Endodermal cell (in vitro differentiated cells): ENCODE measurements around the gene UNC5B. TPM values are rescaled to one million over a fixed set of nuclear protein-coding genes. Genes with fewer than 3 reads are reported as not detected.

ENCODE experiments used
- DNase-seq: peaks from one replicate; pipeline ENCODE4 v3.0.0-alpha.2; 2017
- H3K27ac ChIP-seq: 2 replicates; pipeline ENCODE4 v1.5.1; 2013; ENCODE audit warnings: mild to moderate bottlenecking, low read depth, low read length, moderate library complexity
- H3K27me3 ChIP-seq: 2 replicates; pipeline ENCODE4 v1.6.1; 2013; ENCODE audit warnings: mild to moderate bottlenecking, low read length, moderate library complexity; ENCODE audit not compliant: insufficient read depth, control insufficient read depth, poor library complexity, severe bottlenecking
- H3K36me3 ChIP-seq: 2 replicates; pipeline ENCODE4 v1.7.0; 2013; ENCODE audit warnings: mild to moderate bottlenecking, low read length, moderate library complexity; ENCODE audit not compliant: control insufficient read depth, insufficient read depth
- H3K4me1 ChIP-seq: one replicate; pipeline ENCODE4 v1.7.0; 2013; ENCODE audit warnings: low read length; ENCODE audit not compliant: control insufficient read depth, insufficient read depth
- H3K4me3 ChIP-seq: 2 replicates; pipeline ENCODE4 v1.5.1; 2013; ENCODE audit warnings: mild to moderate bottlenecking, low read length, moderate library complexity
- H3K9ac ChIP-seq: 2 replicates; pipeline ENCODE4 v1.6.1; 2013; ENCODE audit warnings: mild to moderate bottlenecking, low read length, moderate library complexity; ENCODE audit not compliant: poor library complexity, severe bottlenecking; ENCODE audit errors: extremely low read depth
- H3K9me3 ChIP-seq: 2 replicates; pipeline ENCODE4 v1.6.1; 2013; ENCODE audit warnings: mild to moderate bottlenecking, low read length, moderate library complexity; ENCODE audit not compliant: control insufficient read depth
- H3K27ac Mint-ChIP-seq: 2 replicates; pipeline ENCODE4 v1.8.0; 2020; ENCODE audit warnings: mixed read lengths
- H3K27me3 Mint-ChIP-seq: 2 replicates; pipeline ENCODE4 v1.8.0; 2021; ENCODE audit warnings: mild to moderate bottlenecking, mixed read lengths; ENCODE audit not compliant: insufficient read depth
- H3K36me3 Mint-ChIP-seq: 2 replicates; pipeline ENCODE4 v1.8.0; 2020; ENCODE audit warnings: low read depth, mixed read lengths
- H3K4me1 Mint-ChIP-seq: 2 replicates; pipeline ENCODE4 v1.8.0; 2020; ENCODE audit warnings: mixed read lengths
- H3K4me3 Mint-ChIP-seq: 2 replicates; pipeline ENCODE4 v1.8.0; 2020; ENCODE audit warnings: mild to moderate bottlenecking, moderate library complexity, mixed read lengths
- H3K9me3 Mint-ChIP-seq: 2 replicates; pipeline ENCODE4 v1.8.0; 2020; ENCODE audit warnings: mild to moderate bottlenecking, mixed read lengths
- WGBS, 2 experiments: methylation state at CpG; one replicate each; pipeline versions ENCODE4 v1.1.5 to v1.1.7; 2013; ENCODE audit warnings: missing lambda C conversion rate in 2 of 2, mixed read lengths in 1 of 2; ENCODE audit not compliant: insufficient coverage in 1 of 2, insufficient read length in 1 of 2; 5-methylcytosine and 5-hydroxymethylcytosine counted together
- total RNA-seq, 2 donors: library from RNA; stranded (reverse); fragmentation: NEBNext Ultra II Directional in 1 of 2; extraction: Animal tissue kit (Norgen Biotek cat#: 25700) in 1 of 2; gene quantifications; 2 replicates in 1 of 2; 3 replicates in 1 of 2; pipeline ENCODE4 v1.2.1, GENCODE V29; 2021
- TF ChIP-seq, protein P1 (sequence below): fragments of 200-600 bp; sonication (generic); conservative IDR thresholded peaks from 2 replicates; pipeline ENCODE4 v1.5.0; 2021; ENCODE audit warnings: antibody characterized with exemption, mild to moderate bottlenecking

Gene UNC5B
- total RNA-seq, 2 donors from 2014 or later = 9.7 to 14.5 TPM

DNA sequence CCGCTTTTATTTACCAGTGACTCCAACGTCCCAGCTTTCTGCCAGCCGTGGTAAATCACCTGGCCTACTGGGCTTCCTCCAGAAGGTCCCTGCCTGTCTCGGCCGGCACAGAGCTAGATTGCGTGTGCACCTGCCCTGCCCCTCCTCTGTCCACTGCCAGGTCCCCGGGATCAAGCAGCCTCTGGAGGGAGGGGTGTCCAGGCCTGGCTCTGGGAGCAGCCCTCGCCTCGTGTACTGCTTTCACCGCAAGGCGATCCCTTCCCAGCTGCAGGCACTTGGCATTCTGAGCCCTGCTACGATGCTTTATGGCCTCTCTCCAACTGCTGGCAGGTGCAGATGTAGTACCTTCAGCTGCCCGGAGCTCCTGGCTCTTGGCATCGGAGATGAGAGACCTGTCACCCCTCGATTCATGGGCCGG lies 114.1 kb downstream of the UNC5B start:
- no peaks in the 10 kb centered on the region for H3K27me3 ChIP-seq
- 93 to 96% methylated on average over 8 to 16 of the region's 16 CpGs for WGBS, 2 experiments
- H3K27ac ChIP-seq = no peak overlapping the region
- no peaks in the 10 kb centered on the region for H3K9me3 Mint-ChIP-seq
- H3K4me1 Mint-ChIP-seq = no peaks in the 10 kb centered on the region
- H3K27ac Mint-ChIP-seq = no peak overlapping the region
- TF ChIP-seq, protein P1, sequence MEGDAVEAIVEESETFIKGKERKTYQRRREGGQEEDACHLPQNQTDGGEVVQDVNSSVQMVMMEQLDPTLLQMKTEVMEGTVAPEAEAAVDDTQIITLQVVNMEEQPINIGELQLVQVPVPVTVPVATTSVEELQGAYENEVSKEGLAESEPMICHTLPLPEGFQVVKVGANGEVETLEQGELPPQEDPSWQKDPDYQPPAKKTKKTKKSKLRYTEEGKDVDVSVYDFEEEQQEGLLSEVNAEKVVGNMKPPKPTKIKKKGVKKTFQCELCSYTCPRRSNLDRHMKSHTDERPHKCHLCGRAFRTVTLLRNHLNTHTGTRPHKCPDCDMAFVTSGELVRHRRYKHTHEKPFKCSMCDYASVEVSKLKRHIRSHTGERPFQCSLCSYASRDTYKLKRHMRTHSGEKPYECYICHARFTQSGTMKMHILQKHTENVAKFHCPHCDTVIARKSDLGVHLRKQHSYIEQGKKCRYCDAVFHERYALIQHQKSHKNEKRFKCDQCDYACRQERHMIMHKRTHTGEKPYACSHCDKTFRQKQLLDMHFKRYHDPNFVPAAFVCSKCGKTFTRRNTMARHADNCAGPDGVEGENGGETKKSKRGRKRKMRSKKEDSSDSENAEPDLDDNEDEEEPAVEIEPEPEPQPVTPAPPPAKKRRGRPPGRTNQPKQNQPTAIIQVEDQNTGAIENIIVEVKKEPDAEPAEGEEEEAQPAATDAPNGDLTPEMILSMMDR = no peak
- peaks cover 41% of the 10 kb centered on the region for H3K36me3 Mint-ChIP-seq
- H3K9ac ChIP-seq = no peak overlapping the region
- H3K4me3 Mint-ChIP-seq = no peak overlapping the region
- H3K9me3 ChIP-seq = no peaks in the 10 kb centered on the region
- no peak overlapping the region for H3K4me3 ChIP-seq
- DNase-seq = no peak
- H3K4me1 ChIP-seq = peaks cover 3% of the 10 kb centered on the region
- H3K27me3 Mint-ChIP-seq = no peaks in the 10 kb centered on the region
- H3K36me3 ChIP-seq = peaks cover 15% of the 10 kb centered on the region

DNA sequence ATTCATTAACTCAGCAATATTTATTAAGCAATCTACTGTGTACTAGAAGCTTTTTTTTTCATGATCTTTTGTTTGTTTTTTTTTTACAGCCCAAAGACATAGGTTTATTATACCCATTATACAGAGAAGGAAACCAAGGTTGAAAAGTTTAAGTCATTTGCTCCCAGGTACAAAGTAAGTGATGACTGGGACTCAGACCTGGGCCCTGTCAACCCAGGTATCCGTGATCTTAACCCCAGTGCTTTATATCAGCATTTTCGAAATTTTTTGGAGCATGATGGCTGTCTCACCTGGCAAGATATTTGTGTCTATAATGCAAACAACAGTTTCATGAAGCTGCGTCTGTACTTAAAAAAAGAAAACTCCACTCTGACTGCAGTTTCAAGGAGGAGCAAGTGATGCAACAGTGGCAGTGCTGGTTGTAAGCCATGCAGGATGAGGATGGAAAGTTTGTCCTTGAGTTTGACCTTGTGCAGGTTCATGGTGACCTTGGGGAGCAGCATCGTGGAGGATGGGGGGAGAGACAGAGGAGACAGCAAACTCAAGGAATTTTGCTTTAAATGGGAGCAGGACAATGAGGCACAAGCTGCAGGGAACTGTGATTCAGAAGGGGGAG lies 118.5 kb downstream of the UNC5B start:
- no peak overlapping the region for H3K4me3 ChIP-seq
- H3K27me3 Mint-ChIP-seq = no peaks in the 10 kb centered on the region
- no peaks in the 10 kb centered on the region for H3K4me1 Mint-ChIP-seq
- no peak overlapping the region for H3K27ac Mint-ChIP-seq
- H3K36me3 Mint-ChIP-seq = peaks cover 18% of the 10 kb centered on the region
- no peak overlapping the region for H3K9ac ChIP-seq
- 87 to 100% methylated on average over 4 of the region's 4 CpGs for WGBS, 2 experiments
- no peaks in the 10 kb centered on the region for H3K27me3 ChIP-seq
- TF ChIP-seq, protein P1 = no peak
- no peak overlapping the region for H3K27ac ChIP-seq
- no peak for DNase-seq
- no peaks in the 10 kb centered on the region for H3K36me3 ChIP-seq
- H3K9me3 Mint-ChIP-seq = no peaks in the 10 kb centered on the region
- H3K4me3 Mint-ChIP-seq = no peak overlapping the region
- H3K4me1 ChIP-seq = no peaks in the 10 kb centered on the region
- no peaks in the 10 kb centered on the region for H3K9me3 ChIP-seq

DNA sequence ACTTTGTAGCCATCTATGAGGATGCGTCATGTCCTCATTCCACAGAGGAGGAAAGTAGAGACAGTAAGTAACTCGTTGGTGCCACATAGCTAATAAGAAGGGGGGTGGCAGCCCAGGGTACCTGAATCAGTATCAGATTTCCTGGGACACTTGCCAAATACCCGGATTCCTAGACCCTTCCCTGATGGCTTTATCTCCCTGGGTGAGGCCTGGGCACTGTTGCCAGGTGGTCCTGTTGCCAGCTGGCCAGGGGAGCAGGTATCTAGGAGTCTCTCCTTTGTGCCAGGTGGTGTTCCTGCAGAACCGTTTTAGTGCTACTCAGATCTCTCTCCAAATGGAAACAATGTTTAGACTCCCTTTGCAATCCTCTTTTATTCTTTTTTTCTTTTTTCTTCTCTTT lies 119.4 kb downstream of the UNC5B start:
- H3K4me1 Mint-ChIP-seq = peaks cover 7% of the 10 kb centered on the region
- TF ChIP-seq, protein P1 = no peak
- no peak overlapping the region for H3K27ac Mint-ChIP-seq
- H3K9ac ChIP-seq = no peak overlapping the region
- H3K4me1 ChIP-seq = no peaks in the 10 kb centered on the region
- peaks cover 17% of the 10 kb centered on the region for H3K36me3 Mint-ChIP-seq
- no peaks in the 10 kb centered on the region for H3K36me3 ChIP-seq
- no peak overlapping the region for H3K4me3 ChIP-seq
- no peaks in the 10 kb centered on the region for H3K9me3 ChIP-seq
- DNase-seq = no peak
- WGBS, 2 experiments = 86 to 90% methylated on average over 3 to 4 of the region's 4 CpGs
- H3K27me3 Mint-ChIP-seq = no peaks in the 10 kb centered on the region
- H3K4me3 Mint-ChIP-seq = no peak overlapping the region
- no peak overlapping the region for H3K27ac ChIP-seq
- no peaks in the 10 kb centered on the region for H3K9me3 Mint-ChIP-seq
- H3K27me3 ChIP-seq = no peaks in the 10 kb centered on the region
